ENCODE results near the gene PERM1. TPM values are rescaled to one million over a fixed set of nuclear protein-coding genes. Genes with fewer than 3 reads are reported as not detected.

Gene PERM1
- total RNA-seq, 1 donor from 2014 or later, result not detected

DNA sequence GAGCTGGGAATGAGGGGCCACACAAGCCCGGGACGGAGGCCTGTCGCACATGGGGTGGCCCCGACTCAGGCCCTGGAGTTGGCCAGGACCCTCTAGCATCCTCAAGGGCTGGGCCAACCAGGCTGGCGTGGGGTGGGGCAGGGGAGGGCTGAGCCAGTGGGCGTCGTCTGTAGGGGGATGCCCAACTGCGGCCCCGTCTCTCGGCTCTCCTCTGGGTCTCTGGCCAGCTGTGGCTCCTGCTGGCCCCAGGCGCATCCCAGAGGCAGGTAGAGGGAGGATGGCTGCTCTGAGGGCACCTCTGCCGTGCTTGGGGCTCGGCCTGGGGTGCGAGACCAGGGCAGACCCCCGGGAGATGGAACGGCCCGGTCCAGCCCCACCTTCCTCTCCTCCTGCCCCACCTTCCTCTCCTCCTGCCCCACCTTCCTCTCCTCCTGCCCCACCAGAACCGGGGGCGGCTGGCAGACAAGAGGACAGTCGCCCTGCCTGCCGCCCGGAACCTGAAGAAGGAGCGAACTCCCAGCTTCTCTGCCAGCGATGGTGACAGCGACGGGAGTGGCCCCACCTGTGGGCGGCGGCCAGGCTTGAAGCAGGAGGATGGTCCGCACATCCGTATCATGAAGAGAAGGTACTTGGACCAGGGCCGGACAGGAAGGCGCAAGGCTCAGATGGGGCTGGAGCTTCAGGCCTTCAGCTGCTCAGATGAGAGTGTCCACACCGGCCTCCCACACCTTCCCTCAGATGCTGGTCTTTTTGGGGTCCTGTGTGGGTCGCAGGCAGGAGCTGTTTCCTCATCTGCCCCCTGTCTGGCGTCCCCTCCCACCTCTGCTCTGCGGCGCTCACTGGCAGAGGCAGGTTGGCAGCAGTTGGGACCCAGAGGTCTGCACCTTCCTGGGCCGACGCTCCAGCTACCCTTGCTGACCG lies 51.9 kb downstream of the PERM1 start:
- no peak for ATAC-seq
- intact Hi-C loops (cut with DNase I), result no loop called here
- no peak for DNase-seq (ENCODE audit: low spot score)

DNA sequence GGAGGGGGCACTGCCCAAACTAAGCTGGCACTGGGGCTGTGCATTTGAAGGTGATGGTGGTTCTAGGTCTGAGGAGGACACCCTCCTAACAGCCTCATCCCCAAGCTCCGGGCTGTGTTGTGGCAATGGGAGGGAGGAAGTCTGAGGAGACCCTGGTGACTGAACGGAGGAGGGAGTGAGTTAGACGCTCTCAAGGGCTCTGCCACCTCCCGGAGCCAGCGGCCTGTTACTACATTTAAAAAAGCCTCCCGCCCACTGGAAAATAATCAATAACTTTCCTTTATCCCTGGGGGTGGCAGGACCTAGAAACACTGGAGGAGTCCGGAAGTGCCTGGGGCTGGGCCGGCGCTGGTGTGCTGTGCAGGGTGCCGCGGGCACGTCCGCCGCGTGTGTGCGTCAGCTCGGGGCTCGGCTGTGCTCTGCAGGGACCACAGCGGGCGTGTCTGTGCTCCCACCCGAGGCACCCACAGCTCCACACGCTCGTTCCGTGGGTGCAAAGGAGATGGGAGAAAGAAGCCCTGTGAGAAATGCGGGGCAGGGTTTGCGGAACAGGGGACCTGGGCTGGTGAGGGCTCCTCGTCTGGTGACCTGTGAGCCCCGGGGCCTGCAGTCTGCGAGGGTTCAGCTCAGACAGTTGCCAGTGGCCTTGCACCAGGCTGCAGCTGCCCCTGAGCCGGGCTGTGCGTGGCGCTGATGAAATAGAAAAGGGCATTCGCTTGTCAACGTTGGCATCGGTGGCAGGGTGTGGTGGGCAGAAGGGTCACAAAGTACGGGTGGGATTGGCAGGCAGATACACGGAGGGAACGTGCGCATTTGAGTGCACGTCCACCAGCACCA lies 52.9 kb downstream of the PERM1 start:
- DNase-seq (ENCODE audit: low spot score) (no peak), ATAC-seq (no peak)
- intact Hi-C loops (cut with DNase I), result no loop called here

DNA sequence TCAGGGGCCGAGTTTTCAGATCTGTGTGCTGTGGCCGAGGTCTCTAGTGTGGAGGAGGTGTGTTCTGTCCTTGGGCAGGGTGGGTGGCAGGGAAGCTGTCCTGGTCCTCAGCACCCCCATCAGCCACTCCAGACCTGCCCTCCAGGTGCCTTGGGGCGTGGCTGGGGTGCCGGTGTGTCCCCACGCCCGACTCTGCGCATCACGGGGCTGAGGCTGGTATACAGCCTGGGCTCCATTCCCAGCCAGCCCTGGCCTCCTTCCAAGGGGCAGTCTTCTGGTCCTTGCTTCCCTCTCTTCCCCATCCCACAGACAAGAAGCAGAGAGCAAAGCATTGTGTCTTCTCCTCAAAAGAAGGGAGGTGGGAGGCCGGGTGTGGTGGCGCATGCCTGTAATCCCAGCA lies 54.1 kb downstream of the PERM1 start:
- no peak for DNase-seq (ENCODE audit: low spot score)

DNA sequence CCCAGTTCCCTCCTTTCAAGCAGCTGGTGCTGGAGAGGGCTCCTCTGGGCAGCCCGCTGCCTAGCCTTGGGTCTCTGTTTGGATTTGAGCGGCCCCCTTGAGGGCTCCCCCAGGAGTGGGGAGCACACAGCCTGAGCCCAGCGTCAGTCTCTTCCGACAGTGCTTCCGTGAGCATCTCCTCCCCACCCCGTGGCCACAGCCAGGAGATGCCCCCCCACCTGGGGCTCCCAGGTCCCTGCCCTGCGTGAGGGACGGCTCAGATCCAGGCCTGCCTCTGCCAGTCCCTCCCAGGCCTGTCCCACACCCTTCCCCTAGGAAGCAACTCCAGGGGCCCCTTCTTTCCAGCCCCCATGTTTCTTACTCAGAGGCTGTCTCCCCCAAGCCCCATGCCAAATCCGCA lies 54.7 kb downstream of the PERM1 start:
- DNase-seq (ENCODE audit: low spot score), result no peak
- intact Hi-C loops (cut with DNase I), result no loop called here
- ATAC-seq, result no peak

More for the DNA sequence above, 54.1 kb downstream of the PERM1 start:
- intact Hi-C loops (cut with DNase I), result no loop called here
- ATAC-seq, result no peak

DNA sequence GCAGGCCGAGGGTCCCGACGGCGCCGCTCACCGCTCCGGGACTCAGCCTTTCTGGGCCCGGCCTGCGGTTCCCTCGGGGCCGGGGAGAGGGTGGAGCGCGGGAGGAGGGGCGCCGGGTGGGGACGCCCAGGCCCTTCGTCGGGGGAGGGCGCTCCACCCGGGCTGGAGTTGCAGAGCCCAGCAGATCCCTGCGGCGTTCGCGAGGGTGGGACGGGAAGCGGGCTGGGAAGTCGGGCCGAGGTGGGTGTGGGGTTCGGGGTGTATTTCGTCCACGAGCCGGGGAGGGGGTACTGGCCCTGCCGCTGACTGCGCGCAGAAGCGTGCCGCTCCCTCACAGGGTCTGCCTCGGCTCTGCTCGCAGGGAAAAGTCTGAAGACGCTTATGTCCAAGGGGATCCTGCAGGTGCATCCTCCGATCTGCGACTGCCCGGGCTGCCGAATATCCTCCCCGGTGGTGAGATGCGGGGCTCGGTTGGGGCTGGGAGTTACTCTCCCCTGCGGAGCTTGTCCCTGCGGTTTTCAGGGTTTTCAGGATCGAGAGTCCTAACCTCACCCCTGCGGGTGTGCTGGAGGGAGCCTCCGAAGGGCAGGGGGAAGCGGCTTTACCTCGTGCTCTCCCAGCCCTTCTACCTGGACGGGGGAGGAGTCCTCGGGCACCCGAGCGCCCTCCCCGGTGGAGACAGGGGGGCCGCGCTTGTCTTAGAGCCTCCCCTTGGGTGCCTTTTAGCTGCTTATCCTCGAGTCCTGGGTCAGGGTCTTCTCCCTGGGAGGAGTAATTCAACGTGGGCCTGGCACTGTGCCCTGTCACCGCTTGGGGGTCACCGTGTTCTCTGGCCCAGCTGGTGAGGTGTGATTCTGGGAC lies 56.1 kb downstream of the PERM1 start:
- ATAC-seq, result no peak
- intact Hi-C loops (cut with DNase I), result no loop called here
- no peak for DNase-seq (ENCODE audit: low spot score)

Other genes with a start within 250 kb of the PERM1 start
- gene SAMD11, start 58.2 kb downstream of the PERM1 start, total RNA-seq, result 6.4 TPM
- 43.7 TPM for gene NOC2L, start 22.8 kb downstream of the PERM1 start, total RNA-seq
- gene KLHL17, start 21.5 kb downstream of the PERM1 start, total RNA-seq, result 10.6 TPM
- 0.40 TPM for gene PLEKHN1, start 15.6 kb downstream of the PERM1 start, total RNA-seq
- gene HES4, start 18.0 kb upstream of the PERM1 start, total RNA-seq, result 30.5 TPM
- 18.8 TPM for gene ISG15, start 31.4 kb upstream of the PERM1 start, total RNA-seq
- gene AGRN, start 38.0 kb upstream of the PERM1 start, total RNA-seq, result 22.0 TPM
- not detected for gene RNF223, start 92.2 kb upstream of the PERM1 start, total RNA-seq
- gene C1orf159, start 134.0 kb upstream of the PERM1 start, total RNA-seq, result 12.0 TPM
- 0.71 TPM for gene TTLL10, start 191.8 kb upstream of the PERM1 start, total RNA-seq
- gene TNFRSF18, start 224.5 kb upstream of the PERM1 start, total RNA-seq, result 0.58 TPM
- gene TNFRSF4, start 232.1 kb upstream of the PERM1 start, total RNA-seq, result 2.5 TPM
- gene SDF4, start 249.9 kb upstream of the PERM1 start, total RNA-seq, result 94.9 TPM

Measured in sciatic nerve (tissue), 2 donors.